ENCODE measurements around the gene MTAP.

DNA sequence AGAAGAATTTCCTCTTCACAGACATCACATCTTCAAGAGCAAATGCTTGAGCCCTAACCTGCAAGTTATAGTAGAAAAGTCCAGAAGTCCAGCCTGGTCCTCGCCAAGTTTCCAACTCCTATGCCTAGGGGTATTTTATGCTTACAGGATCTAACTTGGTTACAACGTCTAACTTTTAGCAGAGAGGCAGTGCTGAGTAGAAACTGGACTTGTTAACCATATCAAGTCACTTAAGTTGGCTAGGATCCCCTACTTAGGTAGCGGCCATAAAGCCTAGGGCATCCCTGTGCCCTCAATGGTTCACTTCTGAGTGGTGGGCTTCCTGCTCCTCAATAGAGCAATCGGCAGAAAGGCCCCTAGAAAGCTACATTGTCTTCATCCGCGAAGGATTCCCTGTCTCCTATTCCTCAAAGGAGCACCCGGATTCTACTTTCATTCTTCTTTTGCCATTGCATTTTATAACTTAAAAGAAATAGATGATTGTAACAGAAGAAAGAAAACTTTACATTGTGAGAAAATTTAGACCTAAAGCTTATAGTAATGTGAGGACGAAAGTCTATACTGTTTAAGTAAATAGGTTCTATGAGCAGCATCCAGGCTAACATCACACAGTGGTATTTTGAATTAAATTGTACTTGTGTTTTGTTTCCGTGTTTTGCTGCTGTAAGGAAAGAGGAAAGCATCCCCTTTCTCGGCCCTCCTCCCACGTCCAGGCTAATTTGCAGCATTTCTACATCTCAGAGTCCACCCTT, 1.3 kb upstream of the MTAP start:
- TF ChIP-seq, protein P1, sequence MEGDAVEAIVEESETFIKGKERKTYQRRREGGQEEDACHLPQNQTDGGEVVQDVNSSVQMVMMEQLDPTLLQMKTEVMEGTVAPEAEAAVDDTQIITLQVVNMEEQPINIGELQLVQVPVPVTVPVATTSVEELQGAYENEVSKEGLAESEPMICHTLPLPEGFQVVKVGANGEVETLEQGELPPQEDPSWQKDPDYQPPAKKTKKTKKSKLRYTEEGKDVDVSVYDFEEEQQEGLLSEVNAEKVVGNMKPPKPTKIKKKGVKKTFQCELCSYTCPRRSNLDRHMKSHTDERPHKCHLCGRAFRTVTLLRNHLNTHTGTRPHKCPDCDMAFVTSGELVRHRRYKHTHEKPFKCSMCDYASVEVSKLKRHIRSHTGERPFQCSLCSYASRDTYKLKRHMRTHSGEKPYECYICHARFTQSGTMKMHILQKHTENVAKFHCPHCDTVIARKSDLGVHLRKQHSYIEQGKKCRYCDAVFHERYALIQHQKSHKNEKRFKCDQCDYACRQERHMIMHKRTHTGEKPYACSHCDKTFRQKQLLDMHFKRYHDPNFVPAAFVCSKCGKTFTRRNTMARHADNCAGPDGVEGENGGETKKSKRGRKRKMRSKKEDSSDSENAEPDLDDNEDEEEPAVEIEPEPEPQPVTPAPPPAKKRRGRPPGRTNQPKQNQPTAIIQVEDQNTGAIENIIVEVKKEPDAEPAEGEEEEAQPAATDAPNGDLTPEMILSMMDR (IDR thresholded peaks at IDR 0.05): no peak
- TF ChIP-seq POLR2A (IDR thresholded peaks at IDR 0.05) (no peak), EP300 (IDR thresholded peaks at IDR 0.05; ENCODE audit: low read depth) (no peak), POLR2AphosphoS5 (IDR thresholded peaks at IDR 0.05) (no peak)

Measured in transverse colon (tissue), 4 donors.